Kidney epithelial cell (primary cell): ENCODE data around the gene CTIF. TPM values are rescaled to one million over a fixed set of nuclear protein-coding genes. Genes with fewer than 3 reads are reported as not detected.
"Not testable (repeated sequence)": the region's sequence is repeated elsewhere in the genome, so short reads cannot be mapped to it uniquely, and the experiment has no call there.

Experiments used
- DNase-seq: peaks from one replicate; pipeline ENCODE4 v3.0.0-alpha.2; 2010; ENCODE audit warnings: low read depth
- H3K27me3 ChIP-seq: 2 replicates; pipeline ENCODE4 v1.6.0; 2011; ENCODE audit warnings: low read length; ENCODE audit not compliant: control insufficient read depth, insufficient read depth
- H3K36me3 ChIP-seq: 2 replicates; pipeline ENCODE4 v1.5.1; 2011; ENCODE audit warnings: low read length; ENCODE audit not compliant: control insufficient read depth, insufficient read depth
- H3K4me3 ChIP-seq: 2 replicates; pipeline ENCODE4 v1.5.1; 2011; ENCODE audit warnings: low read depth, mild to moderate bottlenecking, control low read depth, low read length
- CTCF ChIP-seq: IDR thresholded peaks from 2 replicates; pipeline ENCODE4 v1.5.1; 2011; ENCODE audit warnings: mild to moderate bottlenecking, moderate library complexity, low read length, control low read depth, inconsistent platforms; ENCODE audit not compliant: insufficient read depth, poor library complexity, severe bottlenecking
- total RNA-seq: library from RNA; depleted of rRNA; stranded (reverse); fragments of >200 nt; gene quantifications from 2 replicates; pipeline ENCODE4 v1.2.3, GENCODE V29; 2015

The CTIF gene
- total RNA-seq, 1 donor from 2014 or later, result 24.3 TPM

GRCh38 chr18:48500517-48500916 is 38.3 kb upstream of the CTIF start:
- no peak overlapping the region for H3K4me3 ChIP-seq
- no peaks in the 10 kb centered on the region for H3K36me3 ChIP-seq
- H3K27me3 ChIP-seq, result no peaks in the 10 kb centered on the region
- no peak for TF ChIP-seq CTCF
- no peak for DNase-seq

DNA sequence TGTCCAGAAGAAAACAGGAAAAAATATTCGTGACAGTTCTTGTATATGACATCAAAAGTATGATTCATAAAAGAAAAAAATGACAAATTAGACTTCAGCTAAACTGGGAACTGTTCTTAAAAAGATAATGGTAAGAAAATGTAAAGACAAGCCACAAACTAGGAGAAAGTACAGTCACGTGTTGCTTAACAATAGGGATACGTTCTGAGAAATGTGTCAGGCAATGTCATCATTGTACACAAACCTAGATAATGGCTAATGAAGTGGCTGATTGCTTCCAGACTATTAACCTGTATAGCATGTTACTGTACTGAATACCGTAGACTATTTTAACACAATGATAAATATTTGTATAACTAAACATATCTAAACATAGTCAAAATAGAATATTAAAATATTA is 35.9 kb upstream of the CTIF start:
- no peak for DNase-seq
- H3K4me3 ChIP-seq, result no peak overlapping the region

DNA sequence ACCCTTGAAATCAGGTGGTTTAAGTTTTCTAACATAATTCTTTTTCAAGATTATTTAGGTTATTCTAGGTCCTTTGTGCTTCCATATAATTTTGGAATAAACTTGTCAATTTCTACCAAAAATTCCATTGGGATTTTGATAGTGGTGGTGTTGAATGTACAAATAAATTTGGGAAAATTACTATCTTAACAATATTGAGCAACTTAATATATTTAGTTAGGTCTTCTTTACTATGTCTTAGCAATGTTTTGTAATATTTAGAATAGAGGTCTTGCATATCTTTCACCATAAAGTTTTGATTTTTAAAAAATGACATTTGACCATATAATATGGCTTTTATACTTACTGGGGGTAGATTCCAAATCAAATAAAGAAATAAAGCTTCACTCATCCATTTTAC is 34.0 kb upstream of the CTIF start:
- H3K4me3 ChIP-seq, result no peak overlapping the region
- no peaks in the 10 kb centered on the region for H3K36me3 ChIP-seq
- no peak for TF ChIP-seq CTCF
- no peaks in the 10 kb centered on the region for H3K27me3 ChIP-seq
- no peak for DNase-seq

More for the DNA sequence above, 35.9 kb upstream of the CTIF start:
- H3K27me3 ChIP-seq, result no peaks in the 10 kb centered on the region
- no peaks in the 10 kb centered on the region for H3K36me3 ChIP-seq
- no peak for TF ChIP-seq CTCF

DNA sequence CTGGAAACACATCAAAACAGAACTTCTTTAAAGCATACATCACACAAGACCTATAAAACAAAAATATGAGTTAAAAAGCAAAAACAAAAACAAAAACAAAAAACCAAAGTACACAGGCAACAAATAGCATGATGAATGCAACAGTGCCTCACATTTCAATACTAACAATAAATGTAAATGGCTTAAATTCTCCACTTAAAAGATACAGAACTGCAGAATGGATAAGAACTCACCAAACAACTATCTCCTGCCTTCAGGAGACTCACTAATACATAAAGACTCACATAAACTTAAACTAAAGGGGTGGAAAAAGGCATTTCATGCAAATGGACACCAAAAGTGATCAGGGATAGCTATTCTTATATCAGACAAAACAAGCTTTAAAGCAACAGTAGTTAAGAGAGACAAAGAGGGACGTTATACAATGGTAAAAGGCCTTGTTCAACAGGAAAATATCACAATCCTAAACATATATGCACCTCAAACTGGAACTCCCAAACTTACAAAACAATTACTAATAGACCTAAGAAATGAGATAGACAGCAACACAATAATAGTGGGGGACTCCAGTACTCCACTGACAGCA is 31.8 kb upstream of the CTIF start:
- not testable (repeated sequence) for H3K4me3 ChIP-seq, H3K27me3 ChIP-seq, DNase-seq, H3K36me3 ChIP-seq

DNA sequence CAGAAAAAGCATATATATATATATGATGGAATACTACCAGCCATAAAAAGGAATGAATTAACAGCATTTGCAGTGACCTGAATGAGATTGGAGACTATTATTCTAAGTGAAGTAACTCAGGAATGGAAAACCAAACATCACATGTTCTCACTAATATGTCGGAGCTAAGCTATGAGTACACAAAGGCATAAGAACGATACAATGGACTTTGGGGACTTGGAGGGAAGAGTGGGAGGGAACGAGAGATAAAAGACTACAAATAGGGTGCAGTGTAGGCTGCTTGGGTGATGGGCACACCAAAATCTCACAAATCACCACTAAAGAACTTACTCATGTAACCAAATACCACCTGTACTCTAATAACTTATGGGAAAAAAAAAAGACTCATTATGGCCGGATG is 26.3 kb upstream of the CTIF start:
- H3K36me3 ChIP-seq, H3K4me3 ChIP-seq, H3K27me3 ChIP-seq, DNase-seq: not testable (repeated sequence)

DNA sequence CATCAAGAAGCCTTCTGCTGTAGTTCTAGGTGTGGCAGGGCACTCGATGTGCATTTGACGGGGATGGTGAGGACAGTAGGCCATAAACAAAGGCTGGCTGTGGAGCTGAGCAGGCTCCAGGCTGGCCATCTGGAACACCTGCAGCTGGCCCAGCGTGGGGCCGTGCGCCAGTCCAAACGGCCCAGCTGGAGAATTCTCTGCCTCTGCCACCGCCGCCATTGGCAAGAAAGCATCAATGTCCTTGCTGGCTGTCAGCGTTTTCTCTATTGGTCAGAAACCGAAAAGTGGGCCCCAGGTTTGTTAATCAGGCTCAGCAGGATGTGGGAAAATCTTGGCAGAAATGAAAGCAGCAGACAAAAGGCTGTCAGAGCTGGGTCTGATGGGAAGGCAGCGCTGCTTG is 24.0 kb upstream of the CTIF start:
- DNase-seq, result no peak
- Histone ChIP-seq H3K27me3 (no peaks in the 10 kb centered on the region), H3K36me3 (no peaks in the 10 kb centered on the region), H3K4me3 (no peak overlapping the region)
- TF ChIP-seq CTCF, result no peak

DNA sequence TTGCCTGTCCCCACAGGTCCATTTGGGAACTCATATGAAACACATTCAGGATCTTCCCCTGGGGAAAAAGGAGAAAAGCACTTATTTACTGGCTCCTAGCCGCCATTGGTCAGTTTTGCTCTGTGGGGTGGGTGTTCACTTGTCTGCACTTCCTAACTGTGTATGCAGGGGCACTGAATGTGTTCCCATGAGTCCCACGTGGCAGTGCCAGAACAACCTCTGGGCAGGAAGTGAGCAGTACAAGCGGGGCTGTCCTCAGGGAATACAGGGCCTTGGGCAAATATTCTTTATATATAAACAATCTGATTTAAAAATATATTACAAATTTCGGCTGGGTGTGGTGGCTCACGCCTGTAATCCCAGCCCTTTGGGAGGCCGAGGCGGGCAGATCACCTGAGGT is 21.8 kb upstream of the CTIF start:
- Histone ChIP-seq H3K27me3 (no peaks in the 10 kb centered on the region), H3K36me3 (no peaks in the 10 kb centered on the region), H3K4me3 (no peak overlapping the region)
- DNase-seq, result no peak
- TF ChIP-seq CTCF, result no peak
